Measurements from ENCODE around the gene MORN4. TPM values are rescaled to one million over a fixed set of nuclear protein-coding genes. Genes with fewer than 3 reads are reported as not detected.

MORN4 gene
- total and polyA plus RNA-seq, 2 of the 13 experiments (the other 11 are each of a cell fraction or from before 2014, with no cell fraction given) = 3.4 to 9.1 TPM

GRCh38 chr10:97669571-97669970 is 36.3 kb upstream of the MORN4 start:
- Histone ChIP-seq H3K9ac (ENCODE audit: insufficient read depth, low read depth, low read length) (no peak overlapping the region), H3K9me3 (ENCODE audit: low read length) (no peaks in the 10 kb centered on the region), H4K20me1 (ENCODE audit: insufficient read depth, low read length) (no peaks in the 10 kb centered on the region), H3K79me2 (ENCODE audit: insufficient read depth, low read length) (no peaks in the 10 kb centered on the region), H3K27me3 (ENCODE audit: control insufficient read depth in 1 of 2, insufficient read depth in 2 of 2, low read length in 2 of 2) (no peaks in the 10 kb centered on the region), H2AFZ (ENCODE audit: low read length) (no peak overlapping the region), H3K4me1 (ENCODE audit: insufficient read depth, low read length) (peaks cover 18% of the 10 kb centered on the region), H3K4me2 (ENCODE audit: low read depth, low read length) (no peak overlapping the region), H3K4me3 (replicated peaks in 1 of 3; ENCODE audit: insufficient read depth in 1 of 3, low read depth in 2 of 3, low read length in 3 of 3) (no peak overlapping the region), H3K27ac (ENCODE audit: extremely low read length, insufficient read depth, low read length) (no peak overlapping the region), H3K36me3 (replicated peaks in 1 of 2; ENCODE audit: control insufficient read depth in 1 of 2, insufficient read depth in 2 of 2, low read length in 2 of 2) (peaks cover 5 to 33% of the 10 kb centered on the region in 2 experiments)
- ChIA-PET CTCF (ENCODE audit: low intra/inter-chr PET ratio, low total read pairs) (no interaction called here), POLR2A (interaction anchor here (1.3 kb wide), 1 partner anchor 29 kb away, joined by 4 read pairs; the partner anchor contains the start of gene PI4K2A)
- whole genome bisulfite sequencing (ENCODE audit: low lambda C conversion rate) = 68% methylated on average over 1 of the region's 1 CpG
- no TSS peak for BruUV-seq (replicated peaks)
- intact Hi-C loops (cut with micrococcal nuclease; ENCODE audit: unreplicated experiment) = no loop called here
- in situ Hi-C loops (cut with HindIII; ENCODE audit: extremely low pct_ligation_motif_present, low pct_unique_long_range_greater_than_20kb) = no loop called here
- no peak for DNase-seq (ENCODE audit: low spot score)
- no peak for FAIRE-seq
- TF ChIP-seq ZNF33A (CRISPR knock-in tag; IDR thresholded peaks at IDR 0.05; ENCODE audit: borderline replicate concordance) (no peak), HHEX (CRISPR knock-in tag; IDR thresholded peaks at IDR 0.05) (no peak), ZSCAN21 (CRISPR knock-in tag; IDR thresholded peaks at IDR 0.05; ENCODE audit: borderline replicate concordance) (no peak), RCOR2 (CRISPR knock-in tag; IDR thresholded peaks at IDR 0.05) (no peak)
- ATAC-seq = peak; percentile 15; the same call in 1 of the 3 replicates

GRCh38 chr10:97667463-97667862 is 34.2 kb upstream of the MORN4 start:
- H2AFZ ChIP-seq (ENCODE audit: low read length) = no peak overlapping the region
- DNase-seq (ENCODE audit: low spot score) = no peak
- no peaks in the 10 kb centered on the region for H3K27me3 ChIP-seq (ENCODE audit: control insufficient read depth in 1 of 2, insufficient read depth in 2 of 2, low read length in 2 of 2)
- 90% methylated on average over 6 of the region's 6 CpGs for WGBS (ENCODE audit: low lambda C conversion rate)
- ChIA-PET CTCF (ENCODE audit: low intra/inter-chr PET ratio, low total read pairs) (no interaction called here), POLR2A (no interaction called here)
- no peaks in the 10 kb centered on the region for H3K9me3 ChIP-seq (ENCODE audit: low read length)
- no peaks in the 10 kb centered on the region for H4K20me1 ChIP-seq (ENCODE audit: insufficient read depth, low read length)
- intact Hi-C loops (cut with micrococcal nuclease; ENCODE audit: unreplicated experiment) = no loop called here
- BruUV-seq (replicated peaks) = no TSS peak
- in situ Hi-C loops (cut with HindIII; ENCODE audit: extremely low pct_ligation_motif_present, low pct_unique_long_range_greater_than_20kb) = no loop called here
- no peak overlapping the region for H3K4me2 ChIP-seq (ENCODE audit: low read depth, low read length)
- ATAC-seq = no peak
- no peak overlapping the region for H3K9ac ChIP-seq (ENCODE audit: insufficient read depth, low read depth, low read length)
- peaks cover 0 to 21% of the 10 kb centered on the region in 2 experiments; a peak in 4 of 5 replicates for H3K36me3 ChIP-seq (replicated peaks in 1 of 2; ENCODE audit: control insufficient read depth in 1 of 2, insufficient read depth in 2 of 2, low read length in 2 of 2)
- peaks cover 33% of the 10 kb centered on the region for H3K4me1 ChIP-seq (ENCODE audit: insufficient read depth, low read length)
- H3K4me3 ChIP-seq (replicated peaks in 1 of 3; ENCODE audit: insufficient read depth in 1 of 3, low read depth in 2 of 3, low read length in 3 of 3) = no peak overlapping the region
- no peak for TF ChIP-seq ZNF24 (IDR thresholded peaks at IDR 0.05)
- no peak for TF ChIP-seq RFX1 (IDR thresholded peaks at IDR 0.05)
- TF ChIP-seq MTF2 (CRISPR knock-in tag; IDR thresholded peaks at IDR 0.05; ENCODE audit: borderline replicate concordance) = no peak
- no peak for TF ChIP-seq TBX3 (IDR thresholded peaks at IDR 0.05; ENCODE audit: borderline replicate concordance)
- TF ChIP-seq HNRNPH1 (optimal IDR thresholded peaks at IDR 0.05; ENCODE audit: low read depth, low read length) = no peak
- no peak for TF ChIP-seq ZNF660 (CRISPR knock-in tag; IDR thresholded peaks at IDR 0.05; ENCODE audit: borderline replicate concordance, low read depth)
- no peak for TF ChIP-seq MTERF4 (CRISPR knock-in tag; IDR thresholded peaks at IDR 0.05)
- TF ChIP-seq CBFB (CRISPR knock-in tag; IDR thresholded peaks at IDR 0.05) = no peak
- TF ChIP-seq HNF4G (IDR thresholded peaks at IDR 0.05; ENCODE audit: borderline replicate concordance, low read depth, low read length) = no peak
- no peak for TF ChIP-seq HNF4G (CRISPR knock-in tag; IDR thresholded peaks at IDR 0.05; ENCODE audit: borderline replicate concordance, low read depth)
- no peak for TF ChIP-seq ZNF317 (CRISPR knock-in tag; IDR thresholded peaks at IDR 0.05)
- no peak for TF ChIP-seq ATM (IDR thresholded peaks at IDR 0.05; ENCODE audit: borderline replicate concordance)
- H3K79me2 ChIP-seq (ENCODE audit: insufficient read depth, low read length) = no peaks in the 10 kb centered on the region
- H3K27ac ChIP-seq (ENCODE audit: extremely low read length, insufficient read depth, low read length) = no peak overlapping the region
- no peak for FAIRE-seq

All from HepG2 (cell line).